WERI-Rb-1 (cell line): ENCODE results near the gene ZMAT5.

Source experiments
- DNase-seq: peaks from one replicate; pipeline ENCODE4 v3.0.0-alpha.2; 2020
- H3K27ac ChIP-seq: fragments of 250-450 bp; sonication (Bioruptor Pico); 2 replicates; pipeline ENCODE4 v1.5.1; 2020; ENCODE audit warnings: mild to moderate bottlenecking, moderate library complexity
- H3K27me3 ChIP-seq: fragments of 250-450 bp; sonication (Bioruptor Pico); 2 replicates; pipeline ENCODE4 v1.5.1; 2021; ENCODE audit warnings: mild to moderate bottlenecking, low read depth, moderate library complexity; ENCODE audit not compliant: insufficient read depth, severe bottlenecking
- H3K36me3 ChIP-seq: fragments of 250-450 bp; sonication (Bioruptor Pico); 2 replicates; pipeline ENCODE4 v1.5.1; 2020; ENCODE audit warnings: mild to moderate bottlenecking, moderate library complexity
- H3K4me3 ChIP-seq: 2 replicates; pipeline ENCODE4 v1.5.1; 2011; ENCODE audit warnings: low read depth, mild to moderate bottlenecking, control low read depth, low read length
- H3K9me3 ChIP-seq: fragments of 250-450 bp; sonication (Bioruptor Pico); 2 replicates; pipeline ENCODE4 v1.5.1; 2021; ENCODE audit warnings: mild to moderate bottlenecking, moderate library complexity; ENCODE audit not compliant: severe bottlenecking
- CTCF ChIP-seq: IDR thresholded peaks from 2 replicates; pipeline ENCODE4 v1.5.1; 2011; ENCODE audit warnings: low read depth, mild to moderate bottlenecking, control low read depth, inconsistent platforms, low read length

Gene ZMAT5

DNA sequence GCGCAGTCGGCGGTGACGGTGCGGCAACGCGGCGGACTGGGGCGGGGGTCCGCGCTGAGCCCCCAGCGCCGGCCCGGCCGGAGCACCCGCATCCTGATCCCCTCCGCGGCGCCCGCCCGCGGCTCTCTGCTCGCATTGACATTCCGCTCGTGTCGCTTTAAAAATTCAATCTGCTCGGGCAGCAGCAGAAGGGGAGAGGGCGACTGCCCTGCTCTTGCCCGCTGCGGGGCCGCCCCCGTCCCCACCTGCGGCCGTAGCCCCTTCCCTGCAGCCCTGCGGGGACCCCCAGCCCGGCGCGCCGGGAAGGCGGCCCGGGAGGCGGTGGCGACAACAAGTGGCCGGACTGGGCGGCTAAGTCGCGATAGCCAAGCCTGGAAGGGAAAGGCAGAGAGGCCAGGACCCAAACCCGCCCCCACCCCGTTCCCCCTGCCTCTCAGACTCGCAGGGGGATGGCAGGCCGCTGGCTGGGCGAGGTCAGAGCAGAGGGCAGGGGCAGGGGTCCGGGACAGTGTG lies 45.9 kb downstream of the ZMAT5 start:
- Histone ChIP-seq H3K27ac (no peak overlapping the region), H3K36me3 (no peaks in the 10 kb centered on the region), H3K27me3 (peaks cover 6% of the 10 kb centered on the region), H3K4me3 (peak overlapping the region; percentile 40), H3K9me3 (no peaks in the 10 kb centered on the region)
- no peak for TF ChIP-seq CTCF
- DNase-seq = no peak

DNA sequence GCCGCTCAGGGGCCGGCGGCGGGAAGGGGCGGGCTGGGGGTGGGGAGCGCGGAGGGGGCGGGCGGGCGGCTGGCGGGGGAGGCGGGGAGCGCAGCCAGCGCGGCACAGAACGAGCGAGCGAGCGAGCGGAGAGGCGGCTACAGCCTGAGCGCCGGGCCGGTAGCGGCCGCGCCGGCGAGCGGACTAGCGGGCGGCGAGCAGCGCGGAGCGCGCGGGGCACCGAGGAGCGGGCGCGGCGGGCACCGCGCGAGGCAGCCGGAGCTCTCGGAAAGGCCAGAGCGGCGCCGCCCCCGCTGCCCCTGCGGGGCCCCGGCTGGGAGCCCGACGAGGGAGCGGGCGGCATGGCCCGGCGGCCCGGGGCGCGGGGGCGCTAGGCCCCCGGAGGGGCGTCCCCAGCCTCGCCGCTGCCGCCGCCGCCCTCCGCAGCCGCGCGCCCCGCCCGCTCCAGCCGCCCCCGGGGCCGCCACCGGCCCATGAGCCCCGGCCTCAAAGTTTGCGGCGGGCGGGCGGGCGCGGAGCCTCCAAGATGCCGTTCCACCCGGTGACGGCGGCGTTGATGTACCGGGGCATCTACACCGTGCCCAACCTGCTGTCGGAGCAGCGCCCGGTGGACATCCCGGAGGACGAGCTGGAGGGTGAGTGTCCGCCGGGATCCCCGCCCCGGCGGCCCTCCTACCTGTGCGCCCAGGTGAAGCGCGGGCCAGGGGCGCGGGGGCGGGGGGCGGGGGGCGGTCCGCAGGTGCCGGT lies 46.7 kb downstream of the ZMAT5 start, which contains the start of gene CABP7:
Gene CABP7, plus strand, starts transcription at position 105 of the 747 bp plus-strand sequence. Its CDS starts 422 bp downstream, at position 527.
- no peak for DNase-seq
- H3K4me3 ChIP-seq = peak within 1 kb of the TSS; percentile 40
- H3K27me3 ChIP-seq = peaks cover 6% of the 10 kb centered on the region
- no peak for TF ChIP-seq CTCF
- H3K36me3 ChIP-seq = no peaks in the 10 kb centered on the region
- H3K9me3 ChIP-seq = no peaks in the 10 kb centered on the region
- H3K27ac ChIP-seq = no peak within 1 kb of the TSS

- no peaks in the 10 kb centered on the region for H3K36me3 ChIP-seq
- TF ChIP-seq CTCF = no peak
- DNase-seq = no peak
- no peaks in the 10 kb centered on the region for H3K9me3 ChIP-seq
- no peak overlapping the region for H3K27ac ChIP-seq
- H3K27me3 ChIP-seq = peaks cover 6% of the 10 kb centered on the region
- H3K4me3 ChIP-seq = peak overlapping the region; percentile 32
These were observed 47.6 kb downstream of the ZMAT5 start for GRCh38 chr22:29718949-29719898.

GRCh38 chr22:29717789-29718188 lies 49.0 kb downstream of the ZMAT5 start:
- Histone ChIP-seq H3K27ac (no peak overlapping the region), H3K36me3 (no peaks in the 10 kb centered on the region), H3K27me3 (peaks cover 6% of the 10 kb centered on the region), H3K4me3 (no peak overlapping the region), H3K9me3 (no peaks in the 10 kb centered on the region)
- TF ChIP-seq CTCF = no peak
- DNase-seq = no peak

GRCh38 chr22:29716814-29717545 lies 49.8 kb downstream of the ZMAT5 start:
- no peaks in the 10 kb centered on the region for H3K9me3 ChIP-seq
- no peaks in the 10 kb centered on the region for H3K36me3 ChIP-seq
- no peak for TF ChIP-seq CTCF
- no peak overlapping the region for H3K4me3 ChIP-seq
- peak overlapping the region; percentile 34; the same call in 1 of the 2 replicates for H3K27ac ChIP-seq
- peaks cover 6% of the 10 kb centered on the region for H3K27me3 ChIP-seq
- no peak for DNase-seq
